Activated naive CD8-positive, alpha-beta T cell treated with anti-CD3 and anti-CD28 coated beads for 36 hours (primary cell): ENCODE measurements around the gene RBBP8NL. TPM values are rescaled to one million over a fixed set of nuclear protein-coding genes. Genes with fewer than 3 reads are reported as not detected.

Experiments
- DNase-seq: peaks from one replicate; pipeline ENCODE4 v3.0.0; 2021
- H3K27ac Mint-ChIP-seq: one replicate; pipeline ENCODE4 v1.8.0; 2022; ENCODE audit warnings: mild to moderate bottlenecking, moderate library complexity, mixed read lengths
- H3K27me3 Mint-ChIP-seq: one replicate; pipeline ENCODE4 v1.8.0; 2022; ENCODE audit warnings: mild to moderate bottlenecking, mixed read lengths
- H3K36me3 Mint-ChIP-seq: one replicate; pipeline ENCODE4 v1.8.0; 2021; ENCODE audit warnings: mild to moderate bottlenecking, mixed read lengths
- H3K4me1 Mint-ChIP-seq: one replicate; pipeline ENCODE4 v1.8.0; 2021; ENCODE audit warnings: mixed read lengths
- H3K4me3 Mint-ChIP-seq: one replicate; pipeline ENCODE4 v1.8.0; 2022; ENCODE audit warnings: mild to moderate bottlenecking, moderate library complexity, mixed read lengths
- H3K9me3 Mint-ChIP-seq: one replicate; pipeline ENCODE4 v1.8.0; 2022; ENCODE audit warnings: mixed read lengths
- total RNA-seq, 2 experiments: library from RNA; stranded (reverse); gene quantifications; one replicate each; pipeline ENCODE4 v1.2.3, GENCODE V29; 2021

Gene RBBP8NL
- total RNA-seq, 2 experiments from 2014 or later = not detected

DNA sequence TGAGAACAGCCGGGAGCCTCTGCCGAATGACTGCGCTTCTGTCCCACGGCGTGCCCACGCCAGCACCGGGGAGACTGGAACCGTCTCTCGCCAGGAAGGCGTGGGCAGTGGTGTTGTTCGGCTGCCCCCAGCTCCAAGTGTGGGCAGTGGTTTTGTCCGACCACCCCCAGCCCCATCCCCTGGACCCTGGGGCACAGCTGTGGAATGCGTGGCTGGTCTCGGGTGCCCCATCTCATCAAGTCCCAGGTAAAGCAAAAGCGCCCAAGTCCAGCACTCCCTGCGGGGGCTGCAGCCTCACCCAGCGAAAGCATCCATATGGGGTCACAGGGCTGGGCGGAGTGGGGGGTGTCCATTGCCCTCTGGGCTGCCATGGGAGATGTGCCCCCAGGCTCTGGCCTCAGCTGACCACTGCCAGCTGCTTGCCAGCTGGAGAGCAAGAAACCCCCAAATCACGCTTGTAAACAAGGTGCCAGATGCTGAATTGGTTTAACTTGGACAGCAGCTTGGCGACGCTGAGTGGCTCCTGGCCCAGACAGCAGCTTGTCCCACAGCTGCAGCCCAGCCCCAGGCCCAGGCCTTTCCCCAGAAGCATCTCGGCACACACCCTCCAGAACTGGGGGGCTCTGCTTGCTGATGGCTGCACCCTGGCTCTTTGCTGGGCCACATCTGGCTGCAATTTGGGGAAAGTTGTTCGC is 24.7 kb downstream of the RBBP8NL start:
- Mint-ChIP-seq H3K4me1 (peaks cover 14% of the 10 kb centered on the region), H3K9me3 (no peaks in the 10 kb centered on the region), H3K27ac (no peak overlapping the region), H3K4me3 (no peak overlapping the region), H3K36me3 (peaks cover 3% of the 10 kb centered on the region), H3K27me3 (no peaks in the 10 kb centered on the region)
- DNase-seq = no peak

- Mint-ChIP-seq H3K9me3 (no peaks in the 10 kb centered on the region), H3K36me3 (peaks cover 7% of the 10 kb centered on the region), H3K27me3 (no peaks in the 10 kb centered on the region), H3K4me1 (peaks cover 14% of the 10 kb centered on the region), H3K4me3 (no peak overlapping the region), H3K27ac (no peak overlapping the region)
- no peak for DNase-seq
These were observed 26.0 kb downstream of the RBBP8NL start for GRCh38 chr20:62401331-62401779.

- peaks cover 7% of the 10 kb centered on the region for H3K36me3 Mint-ChIP-seq
- H3K27me3 Mint-ChIP-seq = no peaks in the 10 kb centered on the region
- H3K9me3 Mint-ChIP-seq = no peaks in the 10 kb centered on the region
- H3K4me1 Mint-ChIP-seq = peaks cover 8% of the 10 kb centered on the region
- DNase-seq = no peak
- no peak overlapping the region for H3K27ac Mint-ChIP-seq
- H3K4me3 Mint-ChIP-seq = no peak overlapping the region
These were observed 26.8 kb downstream of the RBBP8NL start for GRCh38 chr20:62400541-62400940.

DNA sequence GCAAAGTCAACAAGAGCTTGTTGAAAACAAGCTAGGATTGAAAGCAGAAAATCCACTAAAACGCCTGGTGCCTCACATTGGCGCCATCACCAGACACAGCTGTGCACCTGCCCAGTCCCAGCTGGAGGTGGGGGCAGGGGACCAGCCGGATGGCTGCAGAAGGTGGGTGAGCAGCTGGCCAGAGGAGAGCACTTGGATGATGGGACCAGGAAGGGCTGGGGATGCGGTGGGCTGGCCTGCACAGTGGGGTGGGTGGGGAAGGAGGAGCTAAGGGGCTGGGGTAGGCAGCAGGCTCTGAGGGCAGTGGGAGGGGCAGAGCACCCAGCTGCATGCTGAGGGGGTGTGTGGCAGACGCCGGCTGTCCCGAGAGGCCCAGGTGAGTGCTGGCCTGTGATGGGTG is 27.3 kb downstream of the RBBP8NL start:
- DNase-seq = no peak
- Mint-ChIP-seq H3K27me3 (no peaks in the 10 kb centered on the region), H3K36me3 (peaks cover 7% of the 10 kb centered on the region), H3K4me1 (peaks cover 5% of the 10 kb centered on the region), H3K9me3 (no peaks in the 10 kb centered on the region), H3K27ac (no peak overlapping the region), H3K4me3 (no peak overlapping the region)

DNA sequence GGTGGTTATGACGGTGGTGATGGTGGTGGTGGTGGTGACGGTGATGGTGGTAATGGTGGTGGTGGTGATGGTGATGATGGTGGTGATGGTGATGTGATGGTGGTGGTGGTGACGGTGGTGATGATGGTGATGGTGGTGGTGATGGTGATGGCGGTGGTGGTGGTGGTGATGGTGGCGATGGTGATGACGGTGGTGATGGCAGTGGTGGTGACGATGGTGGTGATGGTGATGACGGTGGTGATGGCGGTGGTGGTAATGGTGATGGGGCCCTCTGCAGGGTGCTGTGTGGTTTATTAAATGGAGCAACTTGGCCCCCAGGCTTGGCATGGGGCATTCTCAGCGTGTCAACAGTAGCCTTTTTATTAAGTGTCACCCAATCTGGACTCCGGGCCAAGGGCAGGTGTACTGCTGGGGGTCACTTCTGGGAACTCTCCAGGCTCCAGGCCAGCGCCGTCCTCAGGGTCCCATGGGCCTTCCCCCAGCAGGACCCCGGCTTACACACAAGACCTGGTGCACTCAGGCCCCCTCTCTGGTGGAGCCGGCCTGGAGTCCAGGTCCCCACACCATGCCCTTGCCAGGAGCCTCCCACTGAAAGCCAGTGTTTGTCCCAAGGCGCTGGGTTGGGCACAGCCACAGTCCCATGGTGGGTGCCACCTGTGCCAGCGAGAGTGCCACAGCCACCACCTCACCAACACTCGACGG is 29.1 kb downstream of the RBBP8NL start:
- Mint-ChIP-seq H3K36me3 (peaks cover 7% of the 10 kb centered on the region), H3K4me1 (no peaks in the 10 kb centered on the region), H3K27ac (no peak overlapping the region), H3K9me3 (no peaks in the 10 kb centered on the region), H3K27me3 (no peaks in the 10 kb centered on the region), H3K4me3 (no peak overlapping the region)
- no peak for DNase-seq

- no peaks in the 10 kb centered on the region for H3K27me3 Mint-ChIP-seq
- peaks cover 7% of the 10 kb centered on the region for H3K36me3 Mint-ChIP-seq
- DNase-seq = no peak
- no peak overlapping the region for H3K4me3 Mint-ChIP-seq
- no peak overlapping the region for H3K27ac Mint-ChIP-seq
- no peaks in the 10 kb centered on the region for H3K9me3 Mint-ChIP-seq
- no peaks in the 10 kb centered on the region for H3K4me1 Mint-ChIP-seq
These were observed 30.7 kb downstream of the RBBP8NL start for GRCh38 chr20:62396367-62397239.

DNA sequence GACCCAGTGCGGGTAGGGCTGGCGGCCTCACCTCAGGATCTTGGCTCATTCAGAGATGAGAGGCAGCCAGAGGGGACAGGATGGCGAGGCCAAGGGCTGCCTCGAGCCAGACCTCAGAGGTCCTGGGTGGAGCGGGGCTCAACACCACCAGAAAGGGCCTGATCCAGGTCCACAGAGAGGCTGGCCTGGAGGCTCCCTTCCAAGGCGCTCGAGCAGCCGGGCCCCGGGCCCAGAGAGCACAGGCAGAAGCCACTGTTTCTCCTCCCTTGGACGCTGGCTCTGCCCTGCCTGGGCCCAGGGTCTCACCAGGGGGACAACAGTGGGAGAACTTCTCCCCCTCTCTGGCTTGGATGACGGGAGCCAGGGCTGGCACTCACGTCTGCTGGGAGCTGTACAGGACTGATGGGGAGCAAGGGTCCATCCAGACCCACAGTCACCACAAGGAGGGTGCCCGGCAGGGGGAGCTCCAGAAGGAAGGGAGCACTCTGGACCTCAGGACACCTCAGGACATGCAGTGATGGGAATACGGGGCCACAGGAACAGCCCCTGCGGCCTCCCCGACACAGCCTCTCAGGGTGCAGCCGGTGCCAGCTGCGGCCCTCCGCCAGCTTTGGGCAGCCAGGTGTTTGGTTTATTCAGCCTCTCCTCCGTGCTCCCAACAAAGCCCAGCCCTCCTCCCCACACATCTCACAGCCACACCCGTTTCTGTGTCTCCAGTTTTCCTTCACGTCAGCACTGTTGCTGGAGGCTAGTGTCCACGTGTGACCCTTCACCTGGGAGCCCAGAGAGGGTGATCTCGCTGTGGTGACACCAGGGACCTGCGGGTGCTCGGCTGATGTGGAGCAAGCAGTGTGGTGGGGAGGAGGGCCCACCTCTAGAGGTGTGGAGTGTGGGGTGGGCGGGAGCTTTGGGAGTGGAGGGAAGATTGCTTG is 31.8 kb downstream of the RBBP8NL start:
- H3K4me3 Mint-ChIP-seq = no peak overlapping the region
- DNase-seq = no peak
- H3K4me1 Mint-ChIP-seq = no peaks in the 10 kb centered on the region
- H3K27me3 Mint-ChIP-seq = no peaks in the 10 kb centered on the region
- peaks cover 7% of the 10 kb centered on the region for H3K36me3 Mint-ChIP-seq
- H3K27ac Mint-ChIP-seq = no peak overlapping the region
- no peaks in the 10 kb centered on the region for H3K9me3 Mint-ChIP-seq

DNA sequence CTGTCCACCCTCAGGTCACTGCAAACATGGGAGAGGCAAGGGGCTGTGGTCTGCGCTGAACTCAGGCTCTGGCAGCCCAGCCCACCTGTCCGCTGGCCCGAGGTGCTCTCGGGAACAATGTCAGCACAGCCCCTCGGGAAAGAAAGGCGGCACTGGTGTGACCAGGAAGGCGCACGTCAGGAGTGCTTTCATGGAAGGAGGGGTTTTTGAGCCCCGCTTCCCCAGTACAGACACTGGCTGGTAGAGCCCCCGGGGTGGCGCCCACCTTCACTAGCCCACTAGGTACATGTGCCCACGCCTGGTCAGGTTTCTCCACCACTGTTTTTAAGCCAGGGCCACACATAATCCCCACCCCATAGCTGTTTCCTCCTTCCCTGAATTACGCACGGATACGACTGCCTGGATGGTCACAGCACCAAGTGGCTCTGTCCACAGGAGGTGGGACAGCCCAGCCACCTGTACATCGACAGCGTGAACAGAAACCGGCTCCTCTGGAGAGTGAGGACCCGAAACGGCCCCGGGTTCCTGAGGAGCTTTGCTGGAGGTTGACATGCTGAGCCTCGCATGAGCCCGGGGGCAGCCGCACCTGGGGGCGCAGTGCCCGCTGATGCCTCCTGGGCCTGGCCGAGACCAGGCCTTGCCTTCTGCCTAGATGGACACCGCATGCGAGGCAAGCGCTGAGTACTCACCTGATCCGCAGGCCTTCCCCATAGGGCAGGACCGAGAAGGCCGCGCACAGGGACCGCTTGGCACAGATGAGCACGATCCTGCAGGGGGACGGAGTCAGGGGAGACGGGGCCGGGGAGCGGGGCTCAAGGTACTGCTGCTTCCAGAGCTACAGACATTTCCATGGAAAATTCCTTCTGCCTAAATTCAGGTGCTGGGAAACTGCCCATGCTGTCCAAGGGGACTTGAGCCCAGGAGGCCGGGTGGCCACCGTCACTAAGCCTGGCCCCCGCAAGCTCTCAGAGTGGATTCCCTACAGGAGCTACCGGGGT is 32.8 kb downstream of the RBBP8NL start:
- H3K27ac Mint-ChIP-seq = no peak overlapping the region
- H3K27me3 Mint-ChIP-seq = no peaks in the 10 kb centered on the region
- H3K4me3 Mint-ChIP-seq = no peak overlapping the region
- H3K36me3 Mint-ChIP-seq = peaks cover 13% of the 10 kb centered on the region
- DNase-seq = no peak
- no peaks in the 10 kb centered on the region for H3K9me3 Mint-ChIP-seq
- H3K4me1 Mint-ChIP-seq = peaks cover 3% of the 10 kb centered on the region

- no peaks in the 10 kb centered on the region for H3K27me3 Mint-ChIP-seq
- no peak overlapping the region for H3K27ac Mint-ChIP-seq
These were observed 33.5 kb downstream of the RBBP8NL start for GRCh38 chr20:62393830-62394229.

GRCh38 chr20:62393335-62393665 is 34.0 kb downstream of the RBBP8NL start:
- Mint-ChIP-seq H3K36me3 (peaks cover 26% of the 10 kb centered on the region), H3K4me3 (no peak overlapping the region), H3K27ac (no peak overlapping the region), H3K27me3 (no peaks in the 10 kb centered on the region), H3K4me1 (peaks cover 15% of the 10 kb centered on the region), H3K9me3 (no peaks in the 10 kb centered on the region)
- no peak for DNase-seq

More at GRCh38 chr20:62393830-62394229, 33.5 kb downstream of the RBBP8NL start:
- Mint-ChIP-seq H3K36me3 (peaks cover 20% of the 10 kb centered on the region), H3K4me3 (no peak overlapping the region), H3K4me1 (peaks cover 10% of the 10 kb centered on the region), H3K9me3 (no peaks in the 10 kb centered on the region)
- no peak for DNase-seq

DNA sequence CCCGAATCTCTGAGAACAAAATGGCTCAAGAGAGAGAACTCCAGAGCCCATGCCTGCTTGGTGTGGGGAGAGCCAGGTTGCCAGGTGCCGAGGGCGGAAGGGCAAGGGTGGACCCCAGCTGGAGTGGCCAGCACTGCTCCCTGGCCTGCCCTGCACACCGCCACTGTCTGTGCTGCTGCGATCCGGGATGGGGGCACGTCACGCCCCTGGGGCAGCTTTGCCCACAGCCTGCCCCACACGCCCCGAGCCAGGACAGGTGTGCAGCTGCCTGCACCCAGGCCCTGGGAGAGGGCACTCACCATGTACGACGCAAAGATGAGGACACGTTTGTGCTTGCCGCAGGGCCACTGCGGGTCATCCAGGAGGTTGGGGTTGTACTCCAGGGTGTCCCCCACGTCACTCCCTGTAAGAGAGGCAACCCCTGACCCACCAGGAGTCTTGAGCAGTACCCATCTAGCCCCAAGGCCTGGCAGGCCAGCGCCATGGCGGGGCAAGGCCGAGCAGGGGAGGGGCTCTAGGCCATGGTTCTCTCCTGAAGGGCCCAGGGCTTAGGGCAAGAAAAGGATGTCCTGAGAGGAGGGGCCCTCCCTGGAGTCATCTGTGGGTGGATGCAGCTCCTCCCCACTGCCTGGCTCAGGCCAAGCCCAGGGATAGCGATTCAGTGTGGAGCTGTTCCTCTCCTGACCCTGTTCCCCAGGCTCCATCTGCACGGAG is 34.6 kb downstream of the RBBP8NL start:
- Mint-ChIP-seq H3K36me3 (peaks cover 29% of the 10 kb centered on the region), H3K4me1 (peaks cover 21% of the 10 kb centered on the region), H3K9me3 (no peaks in the 10 kb centered on the region), H3K27me3 (no peaks in the 10 kb centered on the region), H3K27ac (no peak overlapping the region), H3K4me3 (no peak overlapping the region)
- DNase-seq = no peak

- Mint-ChIP-seq H3K4me3 (no peak overlapping the region), H3K27ac (no peak overlapping the region), H3K27me3 (no peaks in the 10 kb centered on the region), H3K4me1 (peaks cover 25% of the 10 kb centered on the region), H3K9me3 (no peaks in the 10 kb centered on the region), H3K36me3 (peaks cover 31% of the 10 kb centered on the region)
- DNase-seq = no peak
These were observed 35.3 kb downstream of the RBBP8NL start for GRCh38 chr20:62392077-62392418.
